Panc1 (cell line): Measurements from ENCODE around the gene JOSD2. TPM values are rescaled to one million over a fixed set of nuclear protein-coding genes. Genes with fewer than 3 reads are reported as not detected.

Experiments
- ATAC-seq: fragments of 200-7000 bp; cut with Tn5 transposase; 2 replicates; pipeline ENCODE4 v1.9.1; 2020; ENCODE audit warnings: mild to moderate bottlenecking, moderate library complexity
- BruUV-seq: library from RNA; stranded (reverse); fragments of 400-500 nt; replicated peaks from 2 replicates; lab custom pipeline; 2021; lab: Mats Ljungman, UMichigan
- CTCF ChIA-PET: fragments of 300-600 bp; sonication (Branson Sonifier 250); formaldehyde crosslinking; loops from one replicate; lab custom pipeline; 2022; ENCODE audit warnings: antibody characterized with exemption; lab: Charles Lee
- POLR2A ChIA-PET: fragments of 300-600 bp; sonication (Branson Sonifier 250); formaldehyde crosslinking; loops from one replicate; lab custom pipeline; 2022; ENCODE audit warnings: antibody characterized with exemption; lab: Charles Lee
- DNase-seq: peaks from one replicate; pipeline ENCODE4 v3.0.0-alpha.2; 2010; ENCODE audit warnings: low read depth, low spot score
- H3K27ac ChIP-seq: 2 replicates; pipeline ENCODE4 v1.5.1; 2011; ENCODE audit warnings: mild to moderate bottlenecking, low read length, inconsistent platforms
- H3K27me3 ChIP-seq: fragments of 200-500 bp; sonication (Bioruptor generic); 2 replicates; pipeline ENCODE4 v1.6.0; 2014; ENCODE audit warnings: low read length, inconsistent platforms; ENCODE audit not compliant: control insufficient read depth, insufficient read depth
- H3K36me3 ChIP-seq: fragments of 200-500 bp; sonication (Bioruptor generic); 2 replicates; pipeline ENCODE4 v1.5.1; 2014; ENCODE audit warnings: inconsistent platforms, mild to moderate bottlenecking, low read length, moderate library complexity; ENCODE audit not compliant: control insufficient read depth, insufficient read depth
- H3K4me1 ChIP-seq: 2 replicates; pipeline ENCODE4 v1.5.1; 2011; ENCODE audit warnings: inconsistent platforms, mild to moderate bottlenecking, low read length, moderate library complexity; ENCODE audit not compliant: control insufficient read depth, insufficient read depth
- H3K4me3 ChIP-seq, 2 experiments: 2 replicates each; pipeline ENCODE4 v1.5.1; 2011 to 2012; ENCODE audit warnings: low read depth in 2 of 2, low read length in 2 of 2, mild to moderate bottlenecking in 2 of 2, inconsistent platforms in 1 of 2, moderate library complexity in 1 of 2
- H3K9me3 ChIP-seq: fragments of 200-500 bp; sonication (Bioruptor generic); 2 replicates; pipeline ENCODE4 v1.5.1; 2014; ENCODE audit warnings: low read depth, mild to moderate bottlenecking, inconsistent platforms, low read length, moderate library complexity; ENCODE audit not compliant: control insufficient read depth, insufficient read depth
- CTCF ChIP-seq: fragments of 450-650 bp; IDR thresholded peaks from 2 replicates; pipeline ENCODE4 v1.5.1; 2017; ENCODE audit warnings: mild to moderate bottlenecking
- POLR2AphosphoS5 ChIP-seq: IDR thresholded peaks from 2 replicates; pipeline ENCODE4 v1.6.1; 2012; ENCODE audit warnings: mild to moderate bottlenecking, low read depth, low read length, moderate library complexity
- REST ChIP-seq, 2 experiments: IDR thresholded peaks; 2 replicates each; pipeline ENCODE4 v1.6.1; 2011 to 2012; ENCODE audit warnings: low read depth in 2 of 2, control low read depth in 1 of 2, low read length in 1 of 2, mild to moderate bottlenecking in 1 of 2, moderate library complexity in 1 of 2; ENCODE audit not compliant: insufficient read depth in 1 of 2
- SIN3A ChIP-seq: IDR thresholded peaks from 2 replicates; pipeline ENCODE4 v1.6.1; 2012; ENCODE audit warnings: low read depth, mild to moderate bottlenecking, low read length, moderate library complexity, borderline replicate concordance; ENCODE audit not compliant: insufficient read depth
- TCF7L2 ChIP-seq: IDR thresholded peaks from 2 replicates; pipeline ENCODE4 v1.6.1; 2011; ENCODE audit warnings: mild to moderate bottlenecking, low read depth, low read length, inconsistent platforms
- in situ Hi-C: cut with HindIII; loops from 2 replicates; pipeline ENCODE4 v1.10.0; 2016; ENCODE audit warnings: low sequenced_read_pairs, low pct_unique_long_range_greater_than_20kb
- intact Hi-C: fragments of 100-400 bp; cut with micrococcal nuclease; formaldehyde crosslinking; loops from one replicate; pipeline ENCODE4 v1.10.0; 2022; ENCODE audit not compliant: unreplicated experiment
- total RNA-seq: library from RNA; stranded (reverse); gene quantifications from one replicate; pipeline ENCODE4 v1.2.1, GENCODE V29; 2021; ENCODE audit not compliant: unreplicated experiment

Gene JOSD2
- total RNA-seq, 1 experiment from 2014 or later: 51.8 TPM

DNA sequence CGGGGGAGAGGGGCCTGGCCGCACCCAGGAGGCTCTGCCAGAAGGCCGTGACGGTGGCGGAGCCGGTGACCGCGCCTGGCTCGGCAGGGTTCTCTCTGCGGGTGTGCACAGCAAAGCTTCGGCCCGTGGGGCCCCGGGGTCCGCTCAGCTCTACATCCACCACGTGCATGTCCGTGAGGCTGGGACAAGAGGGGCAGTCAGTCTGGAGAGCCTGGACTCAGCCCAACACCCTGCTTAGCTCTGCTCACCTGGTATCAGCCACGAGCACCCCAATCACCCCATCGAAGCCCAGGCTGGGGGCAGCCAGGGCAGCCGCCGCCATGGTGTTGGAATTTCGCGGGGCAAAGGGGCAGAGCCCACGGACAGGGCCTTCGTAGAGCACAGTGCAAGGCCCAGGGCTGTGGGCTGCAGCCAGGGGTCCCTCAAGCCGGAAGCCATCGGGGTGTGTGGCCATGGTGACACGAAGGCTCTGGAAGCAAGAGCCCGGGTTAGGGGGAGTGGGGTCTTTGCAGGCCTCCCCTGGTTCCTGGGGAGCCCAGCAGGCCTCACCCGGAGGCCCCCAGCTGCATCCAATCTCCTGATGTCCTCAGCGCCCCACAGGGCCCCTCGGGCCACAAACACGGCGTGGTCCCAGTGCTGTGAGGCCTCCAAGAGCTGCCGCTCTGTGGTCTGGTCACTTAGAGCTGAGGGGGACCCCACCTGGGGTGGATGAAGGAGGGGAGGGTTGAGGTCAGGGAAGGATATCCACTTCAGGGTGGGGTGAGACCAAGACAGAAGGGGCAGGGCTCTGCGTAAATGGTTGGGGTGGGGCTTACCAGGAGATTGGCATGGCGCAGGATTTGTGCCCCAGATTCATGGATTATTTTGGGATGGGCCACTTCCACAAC, 1.4 kb upstream of the JOSD2 start:
- ChIA-PET CTCF (no interaction called here), POLR2A (no interaction called here)
- Histone ChIP-seq H3K4me3 (peak overlapping the region in 1 of 2 experiments; percentile 79; a peak in 1 of 4 replicates), H3K27me3 (no peaks in the 10 kb centered on the region), H3K27ac (no peak overlapping the region), H3K4me1 (no peaks in the 10 kb centered on the region), H3K9me3 (no peaks in the 10 kb centered on the region), H3K36me3 (no peaks in the 10 kb centered on the region; the same call in 1 of the 2 replicates)
- in situ Hi-C loops (no loop called here), intact Hi-C loops (no loop called here)
- no peak for ATAC-seq
- no TSS peak for BruUV-seq
- TF ChIP-seq TCF7L2 (no peak), CTCF (no peak), REST (IDR thresholded peaks at IDR 0.05; ENCODE audit: insufficient read depth in 1 of 2, low read depth in 2 of 2, low read length in 1 of 2) (no peak), POLR2AphosphoS5 (no peak), SIN3A (no peak)
- no peak for DNase-seq

- CTCF ChIA-PET: interaction anchor here (0.8 kb wide), 1 partner anchor 45 kb away, joined by 8 read pairs; no protein-coding TSS in a partner anchor
- TF ChIP-seq REST (IDR thresholded peaks at IDR 0.05; ENCODE audit: insufficient read depth in 1 of 2, low read depth in 2 of 2, low read length in 1 of 2): no peak
- no peak for TF ChIP-seq SIN3A
- no peak for TF ChIP-seq POLR2AphosphoS5
- TF ChIP-seq TCF7L2: no peak
- TF ChIP-seq CTCF: no peak
- H3K9me3 ChIP-seq: no peaks in the 10 kb centered on the region
- no peaks in the 10 kb centered on the region for H3K4me1 ChIP-seq
- DNase-seq (no peak), ATAC-seq (no peak)
- peak overlapping the region; percentile 77 to 79 for H3K4me3 ChIP-seq
- POLR2A ChIA-PET: no interaction called here
- H3K27me3 ChIP-seq: no peaks in the 10 kb centered on the region
- intact Hi-C loops: no loop called here
- in situ Hi-C loops: no loop called here
- H3K27ac ChIP-seq: peak overlapping the region; percentile 92
- no peaks in the 10 kb centered on the region; the same call in 1 of the 2 replicates for H3K36me3 ChIP-seq
- BruUV-seq: TSS peak; percentile 84
Measured at GRCh38 chr19:50510700-50511068, 307 bp downstream of the JOSD2 start.
